ENCODE data around the gene LIMA1.
"Not testable (repeated sequence)": the region's sequence is repeated elsewhere in the genome, so short reads cannot be mapped to it uniquely, and the experiment has no call there.

The LIMA1 gene

DNA sequence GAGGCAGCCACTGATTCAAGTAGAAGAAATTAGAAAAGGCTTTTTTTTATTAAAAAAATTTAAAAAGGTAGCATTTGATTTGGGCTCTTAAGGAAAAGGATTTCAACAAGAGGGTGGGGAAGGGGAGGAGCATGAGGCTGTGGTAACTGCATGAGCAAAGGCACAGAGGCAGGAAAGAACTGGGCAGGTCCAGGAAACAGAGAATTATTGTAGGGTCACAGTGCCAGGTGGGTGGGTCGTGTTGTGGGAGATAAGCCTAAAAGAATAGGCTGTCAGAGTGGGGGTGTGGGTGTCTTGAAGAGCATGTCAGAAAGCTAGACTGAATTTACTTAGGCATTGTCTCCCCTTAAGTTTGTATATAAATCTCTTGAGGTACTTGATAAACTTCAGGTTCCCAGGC, 7.8 kb downstream of the LIMA1 start:
- H3K36me3 Mint-ChIP-seq: no peaks in the 10 kb centered on the region
- H3K27me3 Mint-ChIP-seq: no peaks in the 10 kb centered on the region
- DNase-seq: no peak
- no peaks in the 10 kb centered on the region for H3K9me3 Mint-ChIP-seq
- H3K4me1 Mint-ChIP-seq: peaks cover 12% of the 10 kb centered on the region
- no peak overlapping the region for H3K27ac Mint-ChIP-seq
- CTCF ChIA-PET: no interaction called here
- H3K4me3 Mint-ChIP-seq: no peak overlapping the region

DNA sequence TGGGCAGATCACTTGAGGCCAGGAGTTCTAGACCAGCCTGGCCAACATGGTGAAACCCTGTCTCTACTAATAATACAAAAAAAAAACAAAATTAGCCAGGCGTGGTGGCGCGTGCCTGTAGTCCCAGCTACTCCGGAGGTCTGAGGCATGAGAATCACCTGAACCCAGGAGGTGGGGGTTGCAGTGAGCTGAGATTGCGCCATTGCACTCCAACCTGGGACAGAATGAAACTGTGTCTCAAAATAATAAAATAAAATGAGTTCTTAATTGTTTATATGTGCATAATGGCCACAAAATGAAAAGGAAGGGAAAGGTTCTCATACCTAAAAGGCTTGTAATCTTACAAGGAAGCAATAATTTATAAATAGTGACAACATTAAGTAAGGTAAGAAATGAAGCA, 8.2 kb downstream of the LIMA1 start:
- H3K27me3 Mint-ChIP-seq, H3K4me3 Mint-ChIP-seq, H3K9me3 Mint-ChIP-seq, H3K27ac Mint-ChIP-seq, H3K36me3 Mint-ChIP-seq, DNase-seq, CTCF ChIA-PET: not testable (repeated sequence)
- peaks cover 12% of the 10 kb centered on the region for H3K4me1 Mint-ChIP-seq

DNA sequence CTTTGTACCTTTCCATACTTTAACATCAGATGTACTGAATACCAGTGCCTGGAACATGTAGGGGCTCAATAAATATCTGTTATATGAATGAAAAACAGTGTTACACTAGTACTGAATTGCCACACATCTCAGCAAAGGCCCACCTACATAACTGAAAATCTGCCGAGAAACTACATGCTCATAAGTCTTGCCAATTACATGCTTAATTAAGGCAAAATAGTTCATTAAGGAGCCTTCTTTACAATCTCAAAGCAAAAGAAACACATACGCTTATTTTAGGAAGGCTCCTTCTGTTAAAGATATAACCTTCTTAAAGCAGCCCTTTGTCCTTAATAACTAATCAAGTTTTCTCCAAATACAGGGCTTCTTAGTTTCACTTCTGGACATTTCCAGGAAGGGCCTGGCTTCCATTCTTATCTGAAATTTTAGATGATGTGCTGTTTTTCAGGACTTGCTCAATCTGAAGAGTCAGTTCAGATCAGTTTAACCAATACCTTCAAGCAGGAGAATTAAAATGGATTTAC, 11.5 kb downstream of the LIMA1 start:
- Mint-ChIP-seq H3K4me3 (no peak overlapping the region), H3K4me1 (peaks cover 12% of the 10 kb centered on the region), H3K27ac (no peak overlapping the region), H3K36me3 (no peaks in the 10 kb centered on the region), H3K27me3 (no peaks in the 10 kb centered on the region), H3K9me3 (no peaks in the 10 kb centered on the region)
- no peak for DNase-seq
- CTCF ChIA-PET: interaction anchor here (1.1 kb wide), 1 partner anchor 48 kb away, joined by 3 read pairs; no protein-coding TSS in a partner anchor

DNA sequence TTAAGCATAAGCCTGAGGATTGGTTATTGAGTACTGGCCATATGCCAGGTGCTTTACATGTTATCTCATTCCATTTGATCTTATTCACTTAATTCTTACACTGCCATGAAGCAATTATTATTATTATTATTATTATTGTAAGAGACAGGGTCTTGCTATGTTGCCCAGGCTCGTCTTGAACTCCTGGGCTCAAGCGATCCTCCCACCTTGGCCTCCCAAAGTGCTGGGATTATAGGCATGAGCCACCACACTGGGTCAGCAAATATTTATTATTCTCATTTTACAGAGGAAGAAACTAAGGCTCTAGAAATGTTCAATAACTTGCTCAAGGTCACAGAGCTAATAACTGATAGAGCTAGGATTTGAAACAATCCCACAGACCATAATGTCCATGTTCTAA, 14.8 kb downstream of the LIMA1 start:
- Mint-ChIP-seq H3K9me3 (no peaks in the 10 kb centered on the region), H3K27ac (no peak overlapping the region), H3K4me3 (no peak overlapping the region), H3K27me3 (peaks cover 4% of the 10 kb centered on the region), H3K4me1 (no peaks in the 10 kb centered on the region), H3K36me3 (no peaks in the 10 kb centered on the region)
- CTCF ChIA-PET: no interaction called here
- no peak for DNase-seq

DNA sequence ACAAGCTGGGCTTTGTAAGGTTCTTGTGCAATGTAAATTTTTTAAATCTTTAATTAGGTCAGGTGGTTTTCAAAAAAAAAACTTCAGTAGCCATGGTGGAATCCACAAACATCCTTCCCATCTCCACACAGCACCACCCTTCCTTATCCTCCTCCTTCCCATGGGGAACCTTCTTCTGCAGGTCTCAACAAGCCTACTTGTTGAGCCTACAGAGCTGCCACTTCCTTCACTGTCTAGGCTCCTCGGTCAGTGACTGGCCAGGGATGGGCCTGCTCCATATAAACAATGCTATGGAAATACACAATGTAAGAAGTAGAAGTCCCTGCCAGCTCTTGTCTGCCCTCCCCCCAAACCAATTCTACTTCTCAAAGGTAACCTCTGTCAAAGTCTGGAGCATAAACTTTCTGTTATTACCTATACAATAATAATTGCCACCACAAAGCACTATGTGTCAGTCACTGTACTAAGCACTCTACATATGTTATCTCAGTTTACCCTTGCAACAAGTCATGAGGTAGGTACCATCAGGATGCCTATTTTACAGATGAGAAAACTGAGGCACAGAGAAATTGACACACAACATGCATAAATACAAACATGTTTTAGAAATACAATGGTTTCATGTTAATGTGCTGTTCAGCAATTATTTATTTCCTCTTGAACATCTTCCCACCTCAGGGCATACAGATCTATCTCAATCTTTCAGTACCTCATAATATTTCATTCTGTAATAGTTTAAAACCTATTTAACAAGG, 17.4 kb downstream of the LIMA1 start:
- CTCF ChIA-PET: no interaction called here
- Mint-ChIP-seq H3K27ac (no peak overlapping the region), H3K27me3 (peaks cover 4% of the 10 kb centered on the region), H3K9me3 (no peaks in the 10 kb centered on the region), H3K4me1 (no peaks in the 10 kb centered on the region), H3K4me3 (no peak overlapping the region), H3K36me3 (no peaks in the 10 kb centered on the region)
- no peak for DNase-seq

DNA sequence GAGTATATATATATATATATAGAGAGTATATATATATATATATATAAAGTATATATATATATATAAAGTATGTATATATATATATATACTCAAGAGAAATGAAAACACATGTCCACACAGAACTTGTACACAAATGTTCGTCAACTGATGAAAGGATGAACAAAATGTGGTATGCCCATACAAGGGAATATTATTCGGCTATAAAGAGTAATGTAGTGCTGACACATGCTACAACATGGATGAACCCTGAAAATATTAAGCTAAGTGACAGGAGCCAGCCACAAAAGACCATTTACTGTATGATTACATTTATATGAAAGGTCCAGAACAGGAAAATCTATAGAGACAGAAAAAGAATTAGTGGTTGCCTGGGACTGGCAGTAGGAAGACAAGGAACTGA, 19.5 kb downstream of the LIMA1 start:
- no peak for DNase-seq
- CTCF ChIA-PET: no interaction called here
- H3K4me3 Mint-ChIP-seq: no peak overlapping the region
- H3K4me1 Mint-ChIP-seq: no peaks in the 10 kb centered on the region
- peaks cover 4% of the 10 kb centered on the region for H3K27me3 Mint-ChIP-seq
- H3K9me3 Mint-ChIP-seq: no peaks in the 10 kb centered on the region
- no peak overlapping the region for H3K27ac Mint-ChIP-seq
- H3K36me3 Mint-ChIP-seq: no peaks in the 10 kb centered on the region

DNA sequence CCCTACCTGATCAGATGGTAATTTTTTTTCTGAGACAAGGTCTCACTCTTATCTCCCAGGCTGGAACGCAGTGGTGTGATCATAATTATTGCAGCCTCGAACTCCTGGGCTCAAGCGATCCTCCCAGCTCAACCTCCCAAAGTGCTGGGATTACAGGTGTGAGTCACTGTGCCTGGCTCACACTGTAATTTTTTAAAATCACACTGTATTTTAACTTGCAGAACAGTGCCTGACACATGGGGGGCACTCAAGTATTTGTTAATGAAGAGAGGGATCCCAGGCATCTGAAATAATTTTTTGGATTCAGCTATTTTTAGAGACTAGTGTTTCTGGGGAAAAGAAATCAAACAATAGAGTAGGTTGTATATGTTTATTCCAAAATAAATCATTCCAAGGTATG, 21.7 kb downstream of the LIMA1 start:
- CTCF ChIA-PET: no interaction called here
- H3K27me3 Mint-ChIP-seq: peaks cover 4% of the 10 kb centered on the region
- no peak for DNase-seq
- no peaks in the 10 kb centered on the region for H3K36me3 Mint-ChIP-seq
- H3K4me1 Mint-ChIP-seq: no peaks in the 10 kb centered on the region
- H3K27ac Mint-ChIP-seq: no peak overlapping the region
- H3K4me3 Mint-ChIP-seq: no peak overlapping the region
- no peaks in the 10 kb centered on the region for H3K9me3 Mint-ChIP-seq

DNA sequence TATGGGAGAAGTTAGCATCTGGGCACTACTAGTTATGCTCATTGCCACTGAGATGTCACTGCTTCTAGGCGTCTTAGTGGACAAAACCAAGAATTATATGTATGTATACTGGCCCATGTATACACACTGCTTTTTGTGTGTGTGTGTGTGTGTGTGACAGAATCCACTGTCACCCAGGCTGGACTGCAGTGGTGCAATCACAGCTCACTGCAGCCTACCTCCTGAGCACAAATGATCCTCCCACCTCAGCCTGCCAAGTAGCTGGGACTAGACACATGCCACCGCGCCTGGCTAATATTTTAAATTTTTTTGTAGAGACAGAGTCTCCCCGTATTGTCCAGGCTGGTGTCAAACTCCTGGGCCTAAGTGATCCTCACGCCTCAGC, 25.2 kb downstream of the LIMA1 start:
- Mint-ChIP-seq H3K9me3 (no peaks in the 10 kb centered on the region), H3K27me3 (no peaks in the 10 kb centered on the region), H3K27ac (no peak overlapping the region), H3K4me1 (peaks cover 2% of the 10 kb centered on the region), H3K4me3 (no peak overlapping the region), H3K36me3 (no peaks in the 10 kb centered on the region)
- DNase-seq: no peak
- CTCF ChIA-PET: no interaction called here

DNA sequence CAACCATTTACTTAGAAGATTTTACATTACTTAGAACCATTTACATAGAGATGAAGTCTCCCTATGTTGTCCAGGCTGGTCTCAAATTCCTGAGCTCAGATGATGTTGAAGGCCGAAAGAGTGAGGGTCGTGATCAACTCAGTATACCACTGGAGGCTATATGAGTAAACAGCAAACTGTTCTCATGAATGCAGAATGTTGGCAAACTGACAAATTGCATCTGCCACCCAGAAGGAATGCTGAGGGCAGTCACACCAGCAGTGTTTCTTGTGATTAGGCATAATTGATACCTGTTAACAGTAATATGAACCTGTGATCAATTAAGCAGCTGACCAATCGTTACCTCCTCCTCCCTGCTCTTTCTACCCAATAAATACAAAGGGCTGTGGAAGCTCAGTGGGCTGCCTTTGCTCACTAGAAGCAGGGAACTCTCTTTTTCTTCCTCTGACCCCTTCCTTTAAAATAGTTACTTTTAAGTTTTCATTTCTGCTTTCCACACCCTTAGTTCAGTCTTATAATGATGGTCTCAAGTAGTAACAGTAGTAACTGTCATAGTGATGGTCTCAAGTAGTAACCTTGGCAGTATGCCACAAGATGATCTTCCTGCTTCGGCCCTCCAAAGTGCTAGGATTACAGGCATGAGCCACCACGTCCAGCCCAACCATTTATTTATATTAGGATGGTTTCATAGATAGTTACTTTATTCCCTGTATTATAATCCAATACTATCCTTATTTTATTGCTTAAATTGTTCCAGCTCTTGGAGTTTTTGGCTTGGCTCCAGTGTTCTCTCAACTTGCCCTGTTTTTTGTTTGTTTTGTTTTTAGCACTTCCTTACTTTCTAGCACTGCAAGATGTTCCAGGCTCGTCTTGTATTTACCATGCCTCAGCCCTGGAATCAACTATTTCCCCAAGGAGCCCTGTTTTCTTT, 25.8 kb downstream of the LIMA1 start:
- H3K27me3 Mint-ChIP-seq: no peaks in the 10 kb centered on the region
- no peaks in the 10 kb centered on the region for H3K9me3 Mint-ChIP-seq
- no peak overlapping the region for H3K27ac Mint-ChIP-seq
- peaks cover 2% of the 10 kb centered on the region for H3K4me1 Mint-ChIP-seq
- no peak overlapping the region for H3K4me3 Mint-ChIP-seq
- DNase-seq: no peak
- CTCF ChIA-PET: no interaction called here
- no peaks in the 10 kb centered on the region for H3K36me3 Mint-ChIP-seq

DNA sequence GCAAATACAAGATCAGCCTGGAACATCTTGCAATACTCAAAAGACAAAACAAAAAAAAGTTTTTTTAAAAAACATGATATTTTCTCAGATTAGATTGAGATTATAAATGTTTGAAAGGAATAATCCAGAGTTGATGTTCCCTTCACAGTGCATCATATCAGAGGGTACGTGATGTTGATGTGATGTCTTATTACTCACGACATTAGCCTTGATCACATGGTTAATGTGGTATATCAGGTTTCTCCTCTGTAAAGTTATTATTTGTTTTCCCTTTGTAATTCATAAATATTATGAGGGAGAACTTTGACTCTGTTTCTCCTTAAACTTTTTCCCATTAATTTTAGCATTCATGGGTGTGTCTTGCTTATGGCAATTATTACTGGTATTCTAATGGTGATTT, 26.6 kb downstream of the LIMA1 start:
- Mint-ChIP-seq H3K27ac (no peak overlapping the region), H3K36me3 (no peaks in the 10 kb centered on the region), H3K9me3 (no peaks in the 10 kb centered on the region), H3K4me3 (no peak overlapping the region), H3K27me3 (no peaks in the 10 kb centered on the region), H3K4me1 (peaks cover 4% of the 10 kb centered on the region)
- DNase-seq: no peak
- CTCF ChIA-PET: no interaction called here

DNA sequence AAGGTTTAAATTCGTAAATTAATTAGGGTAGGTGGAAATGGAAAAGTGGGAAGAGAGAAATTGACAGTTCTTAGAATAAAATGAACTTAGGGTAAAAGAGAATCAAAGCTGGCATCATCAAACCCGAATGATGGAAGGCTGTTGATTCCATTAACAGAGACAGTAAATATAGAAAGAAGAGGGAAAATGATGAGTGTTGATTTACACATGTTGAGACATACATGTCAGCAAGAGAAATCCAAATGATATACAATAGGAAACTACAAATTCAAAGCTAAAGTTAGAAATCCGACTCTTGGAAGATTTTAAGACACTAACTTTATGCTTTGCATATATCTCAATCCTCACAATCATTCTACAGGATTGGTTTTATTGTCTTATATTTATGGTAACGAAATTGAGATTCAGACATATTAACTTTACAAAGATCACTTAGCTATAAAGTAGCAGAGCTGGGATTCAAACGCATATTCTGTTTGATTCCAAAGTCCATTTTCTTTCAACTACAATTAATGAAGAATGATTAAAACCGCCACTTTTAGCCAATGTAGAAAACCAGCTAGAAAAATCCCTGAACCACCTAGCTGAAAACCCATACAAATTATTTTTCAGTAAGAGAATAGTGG, 30.2 kb downstream of the LIMA1 start:
- DNase-seq: no peak
- H3K36me3 Mint-ChIP-seq: no peaks in the 10 kb centered on the region
- no peak overlapping the region for H3K4me3 Mint-ChIP-seq
- H3K27me3 Mint-ChIP-seq: no peaks in the 10 kb centered on the region
- peaks cover 4% of the 10 kb centered on the region for H3K4me1 Mint-ChIP-seq
- H3K9me3 Mint-ChIP-seq: no peaks in the 10 kb centered on the region
- CTCF ChIA-PET: interaction anchor here (1.0 kb wide), 1 partner anchor 121 kb away, joined by 3 read pairs; no protein-coding TSS in a partner anchor
- no peak overlapping the region for H3K27ac Mint-ChIP-seq

DNA sequence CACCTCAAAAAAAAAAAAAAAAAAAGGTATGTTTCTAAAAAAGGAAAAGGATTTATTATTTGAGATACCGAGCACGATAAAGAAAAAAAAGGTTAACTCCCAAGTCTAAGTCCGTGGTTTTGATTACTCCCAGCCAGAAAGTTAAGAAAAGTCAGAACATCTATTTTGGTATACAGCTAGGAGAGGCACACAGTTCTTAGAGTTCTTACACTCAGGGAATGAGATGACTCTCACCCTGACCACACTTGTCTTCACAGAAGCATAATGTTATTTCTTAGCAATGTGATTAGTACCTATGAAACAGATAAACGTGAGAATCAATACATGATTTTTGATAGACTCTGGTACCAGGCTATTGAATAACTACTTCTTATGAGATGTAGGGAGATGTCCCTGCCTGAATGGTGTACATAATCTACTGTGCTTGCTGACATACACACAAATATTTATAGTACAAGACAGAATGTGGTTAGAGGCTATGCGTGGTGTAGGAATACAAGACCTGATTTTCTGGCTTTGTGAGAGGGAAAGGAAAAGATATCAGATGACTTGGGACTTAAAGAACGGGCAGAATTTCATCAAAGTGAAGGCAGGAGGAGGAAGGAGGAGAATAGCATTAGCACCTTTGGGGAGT, 31.6 kb downstream of the LIMA1 start:
- Mint-ChIP-seq H3K9me3 (no peaks in the 10 kb centered on the region), H3K4me1 (peaks cover 7% of the 10 kb centered on the region), H3K4me3 (no peak overlapping the region), H3K36me3 (no peaks in the 10 kb centered on the region), H3K27ac (no peak overlapping the region), H3K27me3 (peaks cover 3% of the 10 kb centered on the region)
- DNase-seq: no peak
- CTCF ChIA-PET: no interaction called here

DNA sequence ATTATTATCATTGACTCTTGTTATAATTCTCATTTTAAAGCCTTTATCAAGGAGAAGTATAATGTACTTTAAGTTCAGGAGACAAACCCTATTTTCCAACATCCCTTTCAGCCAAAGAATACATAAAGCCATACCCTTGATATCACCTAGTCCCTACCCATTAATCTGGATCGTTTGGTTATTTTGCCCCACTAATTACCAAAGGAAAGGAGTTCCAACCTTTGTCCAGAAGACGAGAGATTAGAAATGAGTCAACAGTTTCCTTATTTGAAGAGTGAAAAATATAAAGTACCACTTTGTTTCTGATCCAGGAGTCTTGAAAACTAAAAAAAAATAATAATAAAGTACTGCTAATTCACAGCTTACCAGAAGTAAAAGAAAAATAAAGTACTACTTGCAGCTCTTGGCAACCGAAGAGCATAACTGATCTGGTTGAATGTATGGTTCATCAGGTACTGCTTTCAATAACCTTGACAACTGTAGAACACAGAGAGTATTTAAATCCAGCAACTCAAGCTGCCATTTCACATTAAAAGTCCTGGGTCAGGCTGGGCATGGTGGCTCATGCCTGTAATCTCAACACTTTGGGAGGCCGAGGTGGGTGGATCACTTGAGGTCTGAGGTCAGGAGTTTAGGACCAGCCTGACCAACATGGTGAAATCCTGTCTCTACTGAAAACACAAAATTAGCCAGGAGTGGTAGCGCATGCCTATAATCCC, 33.7 kb downstream of the LIMA1 start:
- H3K9me3 Mint-ChIP-seq: no peaks in the 10 kb centered on the region
- H3K4me3 Mint-ChIP-seq: no peak overlapping the region
- no peak for DNase-seq
- H3K27me3 Mint-ChIP-seq: peaks cover 3% of the 10 kb centered on the region
- peaks cover 12% of the 10 kb centered on the region for H3K4me1 Mint-ChIP-seq
- H3K27ac Mint-ChIP-seq: no peak overlapping the region
- no peaks in the 10 kb centered on the region for H3K36me3 Mint-ChIP-seq
- CTCF ChIA-PET: interaction anchor here (0.8 kb wide), 1 partner anchor 24 kb away, joined by 3 read pairs; no protein-coding TSS in a partner anchor

DNA sequence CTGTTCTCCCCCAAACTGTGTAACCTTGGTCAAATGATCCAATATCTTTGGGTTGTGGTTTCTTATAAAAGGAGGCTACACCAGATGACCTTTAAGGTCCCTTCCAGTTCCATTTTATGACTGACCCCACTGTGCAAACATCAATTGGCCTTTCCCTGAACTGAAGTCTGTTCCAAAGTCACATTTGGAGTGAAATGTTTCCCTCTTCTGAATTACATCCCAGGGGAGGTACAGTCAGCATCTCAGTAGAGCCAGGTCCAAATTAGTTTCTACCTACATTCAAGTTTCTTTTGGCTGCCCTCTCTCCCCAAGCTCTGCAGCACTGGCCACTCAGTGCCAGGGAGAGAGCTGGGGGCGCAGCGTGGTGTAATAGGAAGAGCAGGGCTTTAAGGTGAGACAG, 34.4 kb downstream of the LIMA1 start:
- CTCF ChIA-PET: no interaction called here
- Mint-ChIP-seq H3K27me3 (peaks cover 3% of the 10 kb centered on the region), H3K9me3 (no peaks in the 10 kb centered on the region), H3K4me1 (peaks cover 10% of the 10 kb centered on the region), H3K4me3 (no peak overlapping the region), H3K27ac (no peak overlapping the region), H3K36me3 (no peaks in the 10 kb centered on the region)
- DNase-seq: no peak

All from activated naive CD4-positive, alpha-beta T cell treated with anti-CD3 and anti-CD28 coated beads, Interleukin-2, amount 10 ng/mL, durations not matched to agents 7 days and 5 days (primary cell).